Mesodermal cell (in vitro differentiated cells): ENCODE measurements around the gene DYSF.

Source experiments
- H3K27ac ChIP-seq: 2 replicates; pipeline ENCODE4 v1.7.0; 2013; ENCODE audit warnings: mild to moderate bottlenecking, low read depth, low read length, moderate library complexity; ENCODE audit not compliant: severe bottlenecking
- H3K36me3 ChIP-seq: 2 replicates; pipeline ENCODE4 v1.7.1; 2013; ENCODE audit warnings: mild to moderate bottlenecking, low read length, moderate library complexity; ENCODE audit not compliant: control insufficient read depth, insufficient read depth
- H3K4me1 ChIP-seq: one replicate; pipeline ENCODE4 v1.7.1; 2013; ENCODE audit warnings: mild to moderate bottlenecking, low read length; ENCODE audit not compliant: insufficient read depth, control insufficient read depth, poor library complexity, severe bottlenecking
- H3K4me3 ChIP-seq: 2 replicates; pipeline ENCODE4 v1.7.0; 2013; ENCODE audit warnings: low read length, control low read depth, mild to moderate bottlenecking; ENCODE audit not compliant: insufficient read depth, poor library complexity, severe bottlenecking; ENCODE audit errors: extremely low read depth
- H3K9me3 ChIP-seq: 2 replicates; pipeline ENCODE4 v1.7.1; 2013; ENCODE audit warnings: mild to moderate bottlenecking, low read length, moderate library complexity; ENCODE audit not compliant: control insufficient read depth
- WGBS, 2 experiments: methylation state at CpG; one replicate each; pipeline ENCODE4 v1.1.5; 2013; ENCODE audit warnings: missing lambda C conversion rate in 2 of 2; ENCODE audit not compliant: insufficient coverage in 2 of 2; 5-methylcytosine and 5-hydroxymethylcytosine counted together

The DYSF gene

DNA sequence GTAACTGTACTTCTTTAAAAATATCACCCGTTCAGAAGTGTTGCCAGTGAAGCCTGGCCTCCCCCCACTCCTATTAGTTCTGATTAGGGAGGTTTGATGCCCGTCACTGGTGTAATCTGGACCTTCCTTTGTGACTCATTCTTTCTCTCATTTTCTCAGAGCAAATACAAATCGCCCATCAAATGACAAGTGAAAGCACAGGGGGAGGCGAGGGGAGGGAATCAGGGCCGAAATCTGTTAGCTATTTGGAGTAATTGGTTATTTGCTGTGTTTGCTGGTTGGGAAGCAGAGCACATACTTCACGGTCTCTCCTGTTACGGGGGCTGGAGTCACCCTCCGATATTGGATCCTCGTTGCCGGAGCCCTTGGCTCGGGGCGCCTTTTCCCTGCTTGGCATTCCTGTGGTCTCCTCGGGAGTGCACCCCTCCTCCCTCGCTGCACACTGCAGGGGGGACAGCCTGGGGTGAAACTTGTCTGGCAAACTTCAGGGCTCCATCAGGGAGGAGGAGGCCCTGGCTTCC lies 178.1 kb downstream of the DYSF start:
- 60 to 69% methylated on average over 8 to 11 of the region's 14 CpGs for WGBS, 2 experiments
- no peak overlapping the region for H3K27ac ChIP-seq
- no peak overlapping the region for H3K4me3 ChIP-seq

DNA sequence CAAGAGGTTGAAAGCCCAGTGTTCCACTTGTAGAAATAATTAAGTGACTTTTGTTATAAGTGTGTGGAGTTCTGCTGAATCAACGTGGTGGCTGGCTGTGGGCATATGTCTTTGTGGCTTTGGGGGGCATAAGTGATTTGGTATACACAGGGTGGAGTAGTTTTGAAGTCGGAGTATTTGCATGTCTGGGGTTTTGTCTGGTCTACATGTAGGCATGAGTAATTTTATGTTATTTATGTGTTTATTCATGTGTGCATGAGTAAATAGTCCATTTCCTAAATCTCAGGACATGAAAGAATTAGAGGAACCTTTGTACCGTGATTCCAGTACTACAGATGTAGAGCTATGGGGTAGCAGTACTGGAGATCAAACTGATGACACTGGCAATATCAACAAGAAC lies 179.7 kb downstream of the DYSF start:
- 90 to 100% methylated on average over 1 to 3 of the region's 3 CpGs for WGBS, 2 experiments
- H3K4me3 ChIP-seq: no peak overlapping the region

More for the DNA sequence above, 178.1 kb downstream of the DYSF start:
- Histone ChIP-seq H3K9me3 (no peaks in the 10 kb centered on the region), H3K36me3 (no peaks in the 10 kb centered on the region), H3K4me1 (peaks cover 4% of the 10 kb centered on the region)

DNA sequence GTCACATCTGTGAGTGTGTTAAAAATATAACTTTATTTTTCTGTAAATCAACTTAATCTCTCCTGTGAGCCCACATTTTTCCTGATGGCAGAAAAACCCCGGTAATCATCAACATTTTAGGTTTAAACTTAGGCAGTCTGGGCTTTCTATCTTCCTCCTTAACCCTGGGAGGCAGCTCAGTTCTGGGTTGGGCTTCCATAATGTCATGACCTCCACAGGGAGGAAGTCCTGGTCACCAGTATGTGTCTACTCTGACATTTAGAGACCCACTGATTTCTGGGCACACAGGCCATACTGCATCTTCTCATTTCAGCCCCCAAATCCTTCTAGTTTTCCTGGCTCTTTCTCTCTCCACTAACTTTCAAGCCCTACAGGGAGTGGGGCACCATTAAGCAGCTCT lies 181.2 kb downstream of the DYSF start:
- WGBS, 2 experiments: 88 to 100% methylated on average over 1 of the region's 1 CpG
- H3K4me3 ChIP-seq: no peak overlapping the region
- no peak overlapping the region for H3K27ac ChIP-seq
- no peaks in the 10 kb centered on the region for H3K9me3 ChIP-seq
- H3K36me3 ChIP-seq: no peaks in the 10 kb centered on the region
- H3K4me1 ChIP-seq: peaks cover 4% of the 10 kb centered on the region

More for the DNA sequence above, 179.7 kb downstream of the DYSF start:
- Histone ChIP-seq H3K36me3 (no peaks in the 10 kb centered on the region), H3K4me1 (peaks cover 4% of the 10 kb centered on the region), H3K9me3 (no peaks in the 10 kb centered on the region), H3K27ac (no peak overlapping the region)

DNA sequence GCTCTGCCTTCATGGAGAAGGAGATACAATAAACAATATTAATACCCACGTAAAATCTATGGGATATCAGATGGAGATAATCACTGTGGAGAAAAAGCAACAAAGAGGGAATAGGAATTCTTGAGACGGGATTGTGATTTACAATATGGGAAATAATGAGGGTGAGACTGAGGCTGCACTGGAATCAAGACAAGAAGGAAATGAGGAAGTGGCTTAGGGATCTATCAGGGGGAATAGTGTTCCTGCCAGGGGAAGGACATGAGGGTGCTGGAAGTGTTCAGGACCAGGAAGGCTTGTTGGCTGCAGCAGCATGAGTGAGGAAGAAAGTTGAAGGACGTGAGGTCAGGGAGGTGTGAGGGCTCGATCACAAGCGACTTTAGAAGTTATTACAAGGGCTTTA lies 182.4 kb downstream of the DYSF start:
- no peaks in the 10 kb centered on the region for H3K9me3 ChIP-seq
- 90 to 100% methylated on average over 3 to 4 of the region's 5 CpGs for WGBS, 2 experiments
- peaks cover 4% of the 10 kb centered on the region for H3K4me1 ChIP-seq
- H3K36me3 ChIP-seq: no peaks in the 10 kb centered on the region
- no peak overlapping the region for H3K27ac ChIP-seq
- H3K4me3 ChIP-seq: no peak overlapping the region

DNA sequence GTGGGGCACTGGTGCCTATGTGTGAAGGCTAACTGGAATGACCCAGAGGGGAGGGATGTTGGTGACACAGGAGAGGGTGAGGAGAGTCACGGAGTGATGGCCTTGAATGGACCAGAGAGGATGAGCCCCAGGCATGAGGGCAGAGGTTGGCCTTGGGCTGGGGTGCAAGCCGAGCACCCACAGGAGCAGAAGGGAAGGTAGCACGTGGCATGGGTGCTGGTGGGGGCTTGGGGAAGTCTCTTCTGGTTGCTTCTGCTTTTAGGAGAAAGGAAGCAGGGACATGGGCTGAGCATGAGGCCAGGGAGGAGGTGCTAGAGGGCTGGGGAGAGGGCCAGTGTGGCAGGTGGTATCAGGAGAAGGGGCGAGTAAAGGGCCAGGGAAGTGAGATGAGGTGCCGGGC lies 183.8 kb downstream of the DYSF start:
- Histone ChIP-seq H3K36me3 (no peaks in the 10 kb centered on the region), H3K27ac (no peak overlapping the region), H3K4me3 (no peak overlapping the region), H3K4me1 (no peaks in the 10 kb centered on the region), H3K9me3 (no peaks in the 10 kb centered on the region)
- WGBS, 2 experiments: 87 to 95% methylated on average over 4 to 5 of the region's 5 CpGs

DNA sequence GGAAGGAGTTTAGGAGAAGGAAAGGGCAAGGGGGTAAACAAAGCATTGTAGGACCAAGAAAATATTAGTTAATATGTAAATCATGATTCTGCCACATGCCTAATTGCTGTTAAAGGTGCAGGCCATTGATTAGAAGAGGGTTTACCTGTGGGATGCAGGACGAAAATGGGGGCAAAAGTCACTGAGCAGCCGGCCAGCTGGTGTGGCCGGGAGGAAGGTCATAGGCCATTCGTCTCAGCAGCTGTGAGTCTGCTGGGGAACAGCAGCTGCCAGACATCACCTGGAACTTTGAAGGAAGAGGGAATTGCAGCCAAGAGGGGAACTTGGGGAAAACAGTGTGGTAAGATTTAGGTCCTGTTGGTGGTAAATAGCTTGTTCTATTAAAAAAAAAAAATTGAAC lies 184.4 kb downstream of the DYSF start:
- Histone ChIP-seq H3K27ac (no peak overlapping the region), H3K4me1 (no peaks in the 10 kb centered on the region), H3K4me3 (no peak overlapping the region), H3K36me3 (no peaks in the 10 kb centered on the region), H3K9me3 (no peaks in the 10 kb centered on the region)
- WGBS, 2 experiments: 80 to 82% methylated on average over 1 to 4 of the region's 4 CpGs

DNA sequence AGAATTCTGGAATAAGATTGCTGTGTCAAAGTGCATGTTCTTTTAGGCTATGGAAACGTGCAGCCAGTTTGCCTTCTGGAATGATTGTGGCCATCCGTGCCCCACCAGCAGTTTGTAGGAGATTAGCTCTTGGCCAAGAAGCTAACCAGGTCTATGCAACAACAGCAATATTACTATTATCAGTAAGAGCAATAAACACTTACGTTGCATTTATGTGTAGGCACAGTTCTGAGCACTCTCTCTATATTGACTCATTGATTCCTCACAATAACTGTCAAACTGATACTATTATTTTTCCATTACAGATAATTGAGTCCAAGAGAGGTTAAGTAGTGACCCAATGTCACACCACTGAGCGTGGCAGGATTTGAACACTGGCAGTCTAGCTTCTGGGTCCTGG lies 186.4 kb downstream of the DYSF start:
- WGBS, 2 experiments: 90 to 94% methylated on average over 2 to 4 of the region's 4 CpGs
- no peaks in the 10 kb centered on the region for H3K36me3 ChIP-seq
- no peak overlapping the region for H3K4me3 ChIP-seq
- H3K9me3 ChIP-seq: no peaks in the 10 kb centered on the region
- no peaks in the 10 kb centered on the region for H3K4me1 ChIP-seq
- H3K27ac ChIP-seq: no peak overlapping the region

DNA sequence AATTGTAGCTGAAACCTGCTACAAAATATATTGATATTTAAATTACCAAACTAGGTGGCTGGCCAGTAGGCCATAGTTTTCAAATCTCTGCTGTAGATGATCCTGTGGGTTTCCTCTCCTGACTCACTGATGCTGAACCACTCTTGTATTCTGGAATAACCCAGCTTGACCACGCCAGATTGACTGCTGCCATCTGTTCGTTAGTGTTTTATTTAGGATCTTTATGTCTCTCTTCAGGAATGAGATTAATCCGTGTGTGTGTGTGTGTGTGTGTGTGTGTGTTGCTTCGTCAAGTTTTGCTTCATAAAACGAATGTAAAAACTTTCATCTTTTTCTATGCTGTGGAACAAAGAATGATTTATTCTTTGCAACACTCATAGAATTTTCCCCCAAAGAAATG lies 187.1 kb downstream of the DYSF start:
- no peaks in the 10 kb centered on the region for H3K36me3 ChIP-seq
- WGBS, 2 experiments: 100% methylated on average over 2 of the region's 5 CpGs; no CpG with 5 or more reads in 1 of the 2 experiments
- H3K9me3 ChIP-seq: no peaks in the 10 kb centered on the region
- H3K27ac ChIP-seq: no peak overlapping the region
- H3K4me1 ChIP-seq: no peaks in the 10 kb centered on the region
- no peak overlapping the region for H3K4me3 ChIP-seq

DNA sequence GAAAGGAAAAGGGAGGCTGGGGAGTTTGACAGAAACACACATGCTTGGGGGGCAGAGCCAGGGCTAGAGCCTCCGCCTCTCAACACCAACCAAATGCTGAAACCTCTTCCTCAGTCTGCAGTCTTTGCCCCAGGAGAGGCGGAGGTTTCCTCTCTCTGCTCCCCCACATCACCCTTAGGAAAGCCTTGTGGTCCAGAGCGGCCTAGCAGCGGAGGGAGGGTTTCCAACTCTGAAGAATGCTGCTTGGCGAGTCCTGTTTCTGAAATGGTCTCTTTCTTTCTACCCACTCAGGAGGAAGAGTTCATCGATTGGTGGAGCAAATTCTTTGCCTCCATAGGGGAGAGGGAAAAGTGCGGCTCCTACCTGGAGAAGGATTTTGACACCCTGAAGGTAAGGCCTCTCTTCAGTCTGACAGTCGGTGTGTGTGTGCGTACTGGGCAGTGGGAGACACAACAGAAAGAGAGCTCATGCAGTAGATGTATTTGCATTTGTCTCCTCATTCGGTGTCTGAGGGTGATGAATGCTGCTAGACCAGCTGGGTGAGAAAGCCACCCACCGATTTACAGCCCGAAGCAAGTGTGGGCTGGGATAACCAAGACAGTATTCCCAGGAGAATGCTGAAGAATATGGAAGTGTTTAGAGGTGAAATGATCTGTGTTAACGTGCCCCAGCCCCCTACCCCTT lies 190.5 kb downstream of the DYSF start:
- Histone ChIP-seq H3K27ac (no peak overlapping the region), H3K9me3 (no peaks in the 10 kb centered on the region), H3K4me1 (no peaks in the 10 kb centered on the region), H3K36me3 (no peaks in the 10 kb centered on the region), H3K4me3 (no peak overlapping the region)
- 88 to 89% methylated on average over 4 to 8 of the region's 13 CpGs for WGBS, 2 experiments

DNA sequence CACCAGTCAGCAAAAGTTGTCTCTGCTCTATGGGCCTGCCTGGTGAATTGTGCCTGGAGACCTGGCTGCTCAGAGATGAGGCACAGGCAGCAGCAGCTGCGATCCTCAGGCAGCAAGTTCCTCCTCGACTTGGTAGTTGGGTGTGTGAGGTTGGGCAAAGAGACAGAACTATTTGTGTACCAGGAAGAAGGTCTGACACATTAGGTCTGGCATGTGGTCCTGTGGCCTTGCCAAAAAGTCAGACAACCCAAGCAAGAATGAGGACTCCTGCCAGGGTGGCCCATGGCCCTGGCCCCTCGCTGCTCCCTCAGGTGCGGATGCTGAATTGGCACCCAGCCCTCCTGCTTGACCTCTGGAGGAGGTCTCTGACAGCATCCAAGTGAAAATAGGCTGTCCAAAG lies 192.7 kb downstream of the DYSF start:
- H3K4me1 ChIP-seq: no peaks in the 10 kb centered on the region
- no peak overlapping the region for H3K27ac ChIP-seq
- WGBS, 2 experiments: 96 to 100% methylated on average over 2 to 4 of the region's 4 CpGs
- H3K9me3 ChIP-seq: no peaks in the 10 kb centered on the region
- H3K36me3 ChIP-seq: no peaks in the 10 kb centered on the region
- no peak overlapping the region for H3K4me3 ChIP-seq

DNA sequence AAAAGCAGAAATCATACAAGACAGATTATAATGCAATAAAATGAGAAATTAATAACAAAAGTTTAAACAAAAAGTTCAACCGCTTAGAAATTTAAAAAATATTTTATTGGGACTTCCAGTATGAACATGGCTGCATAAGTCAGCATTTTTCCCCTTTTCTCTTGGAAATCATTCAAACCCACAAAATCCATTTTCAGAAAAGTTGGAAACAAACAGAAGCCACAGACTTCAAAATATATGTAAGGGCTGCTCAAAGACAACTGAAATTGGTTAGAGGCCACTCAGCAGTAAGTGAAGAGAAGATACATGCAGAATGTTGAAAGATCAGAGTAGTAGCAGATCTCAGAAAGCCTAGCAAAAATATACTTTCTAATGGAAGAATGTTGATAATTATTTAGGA lies 194.0 kb downstream of the DYSF start:
- WGBS, 2 experiments: no CpG with 5 or more reads among the region's 1 CpG
- no peaks in the 10 kb centered on the region for H3K9me3 ChIP-seq
- H3K36me3 ChIP-seq: no peaks in the 10 kb centered on the region

More for the DNA sequence above, 194.0 kb downstream of the DYSF start:
- Histone ChIP-seq H3K4me1 (no peaks in the 10 kb centered on the region), H3K27ac (no peak overlapping the region), H3K4me3 (no peak overlapping the region)
